HEK293T (cell line): Measurements from ENCODE around the gene RRP9.

Experiments
- CTCF ChIA-PET: fragments of 350-600 bp; formaldehyde crosslinking; extraction: SDS; loops from one replicate; lab custom pipeline; 2021; ENCODE audit warnings: antibody characterized with exemption, inconsistent platforms; lab: Yijun Ruan, JAX
- POLR2A ChIA-PET: fragments of 350-600 bp; formaldehyde crosslinking; extraction: SDS; loops from one replicate; lab custom pipeline; 2020; ENCODE audit warnings: antibody characterized with exemption, inconsistent platforms; lab: Yijun Ruan, JAX
- DNase-seq: peaks from one replicate; pipeline ENCODE4 v3.0.0; 2012; ENCODE audit warnings: mixed read lengths; ENCODE audit errors: extremely low spot score
- ARNT ChIP-seq: fragments of 450-650 bp; IDR thresholded peaks from 2 replicates; pipeline ENCODE4 v1.6.1; 2017; ENCODE audit warnings: mild to moderate bottlenecking
- BHLHE40 ChIP-seq: fragments of 450-650 bp; IDR thresholded peaks from 2 replicates; pipeline ENCODE4 v1.6.1; 2016; ENCODE audit warnings: mild to moderate bottlenecking, moderate library complexity, borderline replicate concordance
- CTBP1 ChIP-seq: fragments of 450-650 bp; IDR thresholded peaks from 2 replicates; pipeline ENCODE4 v1.6.1; 2016; ENCODE audit warnings: borderline replicate concordance
- ELF4 ChIP-seq: fragments of 450-650 bp; IDR thresholded peaks from 2 replicates; pipeline ENCODE4 v1.6.1; 2017; ENCODE audit warnings: antibody characterized with exemption
- FOXA1 ChIP-seq: fragments of 450-650 bp; IDR thresholded peaks from 2 replicates; pipeline ENCODE4 v1.6.1; 2016; ENCODE audit warnings: mild to moderate bottlenecking
- FOXK2 ChIP-seq: fragments of 450-650 bp; IDR thresholded peaks from 2 replicates; pipeline ENCODE4 v1.6.1; 2016; ENCODE audit warnings: mild to moderate bottlenecking
- FOXM1 ChIP-seq: fragments of 450-650 bp; IDR thresholded peaks from 2 replicates; pipeline ENCODE4 v1.6.1; 2017; ENCODE audit warnings: mild to moderate bottlenecking, borderline replicate concordance
- HDGF ChIP-seq: fragments of 450-650 bp; IDR thresholded peaks from 2 replicates; pipeline ENCODE4 v1.6.1; 2017; ENCODE audit warnings: antibody characterized with exemption, borderline replicate concordance
- L3MBTL2 ChIP-seq: fragments of 450-650 bp; conservative IDR thresholded peaks from 2 replicates; pipeline ENCODE4 v1.6.1; 2016; ENCODE audit warnings: mild to moderate bottlenecking
- LEF1 ChIP-seq: fragments of 450-650 bp; IDR thresholded peaks from 2 replicates; pipeline ENCODE4 v1.6.1; 2017; ENCODE audit warnings: mild to moderate bottlenecking, borderline replicate concordance
- NFRKB ChIP-seq: fragments of 450-650 bp; IDR thresholded peaks from 2 replicates; pipeline ENCODE4 v1.6.1; 2016; ENCODE audit warnings: mild to moderate bottlenecking, moderate library complexity
- PKNOX1 ChIP-seq: fragments of 450-650 bp; IDR thresholded peaks from 2 replicates; pipeline ENCODE4 v1.6.1; 2016
- SP1 ChIP-seq: fragments of 450-650 bp; IDR thresholded peaks from 2 replicates; pipeline ENCODE4 v1.6.1; 2017
- SUZ12 ChIP-seq: fragments of 450-650 bp; IDR thresholded peaks from 2 replicates; pipeline ENCODE4 v1.6.1; 2016; ENCODE audit warnings: mild to moderate bottlenecking
- TARDBP ChIP-seq: fragments of 450-650 bp; IDR thresholded peaks from 2 replicates; pipeline ENCODE4 v1.6.1; 2016
- ZNF384 ChIP-seq: fragments of 450-650 bp; IDR thresholded peaks from 2 replicates; pipeline ENCODE4 v1.6.1; 2016

RRP9 gene

GRCh38 chr3:51937611-51938450 is 3.9 kb downstream of the RRP9 start:
- no peak for TF ChIP-seq ELF4
- TF ChIP-seq L3MBTL2 = no peak
- no peak for TF ChIP-seq NFRKB
- no peak for TF ChIP-seq SP1
- TF ChIP-seq PKNOX1 = no peak
- no peak for TF ChIP-seq HDGF
- TF ChIP-seq SUZ12 = no peak
- no peak for TF ChIP-seq FOXK2
- TF ChIP-seq FOXA1 = no peak
- no peak for TF ChIP-seq ARNT
- TF ChIP-seq FOXM1 = no peak
- TF ChIP-seq TARDBP = no peak
- TF ChIP-seq ZNF384 = no peak
- TF ChIP-seq BHLHE40 = no peak
- TF ChIP-seq CTBP1 = no peak
- no peak for TF ChIP-seq LEF1
- ChIA-PET CTCF (interaction anchor here (0.7 to 0.9 kb wide), 2 partner anchors 19 to 45 kb away, joined by 3 to 4 read pairs; partner anchors contain the start of gene ACY1), POLR2A (interaction anchor here (1.3 kb wide), 1 partner anchor 58 kb away, joined by 4 read pairs; the partner anchor contains the start of gene RPL29)
- no peak for DNase-seq

GRCh38 chr3:51937014-51937413 is 4.7 kb downstream of the RRP9 start:
- ChIA-PET POLR2A (interaction anchor here (1.3 kb wide), 1 partner anchor 59 kb away, joined by 4 read pairs; the partner anchor contains the start of gene RPL29), CTCF (interaction anchor here (0.6 kb wide), 1 partner anchor 445 kb away, joined by 3 read pairs; no protein-coding TSS in a partner anchor)
- no peak for TF ChIP-seq BHLHE40
- TF ChIP-seq PKNOX1 = no peak
- TF ChIP-seq SP1 = no peak
- TF ChIP-seq ELF4 = no peak
- TF ChIP-seq ARNT = no peak
- TF ChIP-seq FOXA1 = no peak
- no peak for TF ChIP-seq TARDBP
- TF ChIP-seq FOXM1 = no peak
- no peak for TF ChIP-seq L3MBTL2
- TF ChIP-seq LEF1 = no peak
- TF ChIP-seq CTBP1 = no peak
- TF ChIP-seq FOXK2 = no peak
- no peak for TF ChIP-seq ZNF384
- TF ChIP-seq HDGF = no peak
- TF ChIP-seq SUZ12 = no peak
- no peak for TF ChIP-seq NFRKB
- no peak for DNase-seq

- POLR2A ChIA-PET = interaction anchor here (1.3 kb wide), 1 partner anchor 60 kb away, joined by 4 read pairs; the partner anchor contains the start of gene RPL29
- no peak for TF ChIP-seq ELF4
- DNase-seq = no peak
- CTCF ChIA-PET = no interaction called here
Observed at GRCh38 chr3:51935886-51936755, 5.6 kb downstream of the RRP9 start.

- POLR2A ChIA-PET = interaction anchor here (1.3 kb wide), 1 partner anchor 48 kb away, joined by 4 read pairs; no protein-coding TSS in a partner anchor
- DNase-seq = peak; percentile 2
- CTCF ChIA-PET = no interaction called here
- TF ChIP-seq FOXK2 (no peak), ARNT (no peak), L3MBTL2 (no peak), TARDBP (no peak), ELF4 (no peak), SP1 (no peak), ZNF384 (no peak), NFRKB (no peak), PKNOX1 (no peak), BHLHE40 (no peak), SUZ12 (no peak), FOXA1 (no peak), HDGF (no peak), LEF1 (no peak), CTBP1 (no peak), FOXM1 (no peak)
Observed at GRCh38 chr3:51934991-51935885, 6.5 kb downstream of the RRP9 start.
